GM20431 (cell line): Measurements from ENCODE around the gene ZSCAN12.

Experiments
- in situ Hi-C: fragments of 300-500 bp; cut with MseI, MboI; formaldehyde crosslinking; loops from one replicate; pipeline ENCODE4 v1.15.0; 2020; ENCODE audit warnings: low sequenced_read_pairs; ENCODE audit not compliant: unreplicated experiment

The ZSCAN12 gene

GRCh38 chr6:28400122-28400451 lies 540 bp upstream of the ZSCAN12 start:
- in situ Hi-C loops: no loop called here

- in situ Hi-C loops: no loop called here
Observed at GRCh38 chr6:28395918-28396317, 3.6 kb downstream of the ZSCAN12 start.

GRCh38 chr6:28393912-28394662 lies 5.5 kb downstream of the ZSCAN12 start:
- in situ Hi-C loops: no loop called here

DNA sequence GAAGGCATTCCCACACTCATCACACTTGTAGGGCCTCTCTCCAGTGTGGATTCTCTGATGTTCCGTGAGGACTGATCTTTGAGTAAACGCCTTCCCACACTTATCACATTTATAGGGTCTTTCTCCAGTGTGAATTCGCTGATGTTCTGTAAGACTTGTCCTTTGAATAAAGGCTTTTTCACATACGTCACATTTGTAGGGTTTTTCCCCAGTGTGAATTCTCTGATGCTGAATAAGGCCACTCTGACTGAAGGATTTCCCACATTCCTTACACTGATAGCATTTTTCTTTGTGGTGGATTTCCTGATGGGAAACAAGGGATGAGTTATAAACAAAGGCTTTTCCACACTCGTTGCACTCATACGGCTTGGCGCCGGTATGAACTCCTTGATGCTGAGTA lies 8.9 kb downstream of the ZSCAN12 start:
- in situ Hi-C loops: no loop called here

GRCh38 chr6:28384143-28384533 lies 15.4 kb downstream of the ZSCAN12 start:
- in situ Hi-C loops: no loop called here

DNA sequence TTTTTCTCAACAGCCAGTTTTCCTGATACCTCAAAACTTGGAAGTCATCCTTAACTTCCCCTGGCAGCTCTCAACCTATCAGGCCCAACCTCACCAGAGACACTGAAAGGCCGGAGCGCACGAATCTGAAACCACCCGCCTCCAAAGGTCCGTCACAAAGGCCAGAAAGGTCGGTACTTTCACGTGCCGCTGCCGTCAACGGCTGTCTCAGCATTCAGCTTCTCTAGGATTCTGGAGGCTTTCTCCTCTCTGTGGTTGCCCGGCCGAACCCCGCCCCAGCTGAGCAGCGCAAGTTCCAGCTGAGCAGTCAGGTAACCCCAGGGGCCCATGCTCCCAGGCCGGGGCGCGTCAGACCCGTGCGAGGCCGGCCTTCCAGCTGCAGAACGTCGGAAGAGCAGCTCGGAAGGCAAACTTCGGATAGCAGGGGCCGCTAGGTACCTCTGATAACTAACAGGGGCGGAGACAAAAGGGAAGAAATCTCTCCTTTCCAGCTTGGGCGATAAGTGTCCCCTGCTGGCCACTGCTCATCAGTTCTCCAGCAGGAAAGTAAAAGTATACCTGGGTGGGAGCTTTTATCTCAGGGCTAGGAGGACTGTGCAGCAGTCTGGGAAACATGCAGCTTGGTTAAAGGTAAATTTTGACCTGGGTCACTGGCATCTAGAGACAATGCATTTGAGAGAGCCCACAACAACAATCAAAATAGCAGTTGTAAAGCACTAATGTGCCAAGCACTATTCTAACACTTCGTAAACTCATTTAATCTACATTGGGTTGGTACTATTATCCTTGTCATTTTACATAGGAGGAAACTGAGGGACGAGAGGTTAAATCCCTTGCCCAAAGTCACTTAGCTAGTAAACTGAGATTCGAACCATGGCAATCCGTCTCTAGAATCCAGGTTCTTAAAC lies 16.1 kb downstream of the ZSCAN12 start:
- in situ Hi-C loops: no loop called here

GRCh38 chr6:28380381-28380780 lies 19.2 kb downstream of the ZSCAN12 start:
- in situ Hi-C loops: no loop called here

DNA sequence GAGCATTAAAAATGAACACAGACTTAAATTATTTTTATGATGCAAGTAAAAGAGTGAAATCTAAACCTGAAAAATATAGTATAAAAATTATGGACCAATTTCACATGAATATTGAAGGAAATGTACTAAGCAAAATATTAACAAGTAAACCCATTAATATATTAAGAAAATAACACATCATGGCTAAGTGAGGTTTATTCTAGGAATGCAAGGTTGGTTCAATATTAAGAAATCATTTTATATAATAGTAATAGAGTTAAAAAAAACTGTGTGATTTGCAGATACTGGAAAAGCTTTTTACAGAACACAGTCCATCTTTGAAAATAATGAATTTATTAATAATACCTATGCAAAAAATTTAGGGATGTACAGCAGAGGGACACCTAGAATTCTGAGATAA lies 20.9 kb downstream of the ZSCAN12 start:
- in situ Hi-C loops: no loop called here

- in situ Hi-C loops: no loop called here
Observed at GRCh38 chr6:28377879-28378278, 21.7 kb downstream of the ZSCAN12 start.

DNA sequence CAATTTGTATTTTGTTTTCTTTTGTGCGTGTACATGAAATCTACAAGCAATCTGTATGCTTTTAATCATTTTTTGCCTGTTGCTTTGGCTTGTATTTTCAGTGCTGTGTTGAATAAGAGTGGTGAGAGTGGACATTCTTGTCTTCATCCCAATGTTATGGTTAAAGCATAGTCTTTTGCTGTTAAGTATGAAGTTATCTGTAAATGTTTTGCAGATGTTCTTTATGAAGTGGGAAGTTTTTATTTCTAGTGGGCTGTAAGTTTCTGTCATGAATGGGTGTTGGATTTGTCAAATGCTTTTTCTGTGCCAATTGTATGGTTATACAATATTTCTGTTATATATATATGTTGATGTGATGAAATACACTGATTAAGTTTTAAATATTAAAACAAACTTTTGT lies 25.6 kb downstream of the ZSCAN12 start:
- in situ Hi-C loops: loop anchor here (25.0 kb wide), 1 partner anchor 237 kb away; the partner anchor contains the start of gene ZKSCAN8

- in situ Hi-C loops: loop anchor here (25.0 kb wide), 1 partner anchor 235 kb away; the partner anchor contains the start of gene ZKSCAN8
Observed at GRCh38 chr6:28371706-28372451, 27.7 kb downstream of the ZSCAN12 start.

- in situ Hi-C loops: loop anchor here (25.0 kb wide), 1 partner anchor 234 kb away; the partner anchor contains the start of gene ZKSCAN8
Observed at GRCh38 chr6:28371280-28371679, 28.3 kb downstream of the ZSCAN12 start.

DNA sequence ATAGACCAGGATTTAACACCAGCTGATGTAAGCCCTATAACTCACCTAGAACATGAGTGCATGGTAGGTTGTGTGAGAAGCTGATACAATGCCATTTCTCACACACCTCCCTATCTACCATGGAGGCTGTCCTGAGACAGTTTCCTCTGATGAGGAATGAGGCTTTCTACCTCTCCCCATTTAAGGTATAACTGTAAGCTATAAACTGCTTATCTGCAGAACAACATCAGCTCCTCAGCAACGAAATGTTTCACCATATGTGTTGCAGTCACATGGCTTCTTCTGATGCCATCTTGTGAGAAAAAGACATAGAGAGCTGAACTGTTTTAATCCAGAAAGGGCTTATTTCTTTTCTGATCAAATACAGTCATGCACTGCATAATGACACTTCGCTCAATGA lies 29.1 kb downstream of the ZSCAN12 start:
- in situ Hi-C loops: loop anchor here (25.0 kb wide), 1 partner anchor 233 kb away; the partner anchor contains the start of gene ZKSCAN8

DNA sequence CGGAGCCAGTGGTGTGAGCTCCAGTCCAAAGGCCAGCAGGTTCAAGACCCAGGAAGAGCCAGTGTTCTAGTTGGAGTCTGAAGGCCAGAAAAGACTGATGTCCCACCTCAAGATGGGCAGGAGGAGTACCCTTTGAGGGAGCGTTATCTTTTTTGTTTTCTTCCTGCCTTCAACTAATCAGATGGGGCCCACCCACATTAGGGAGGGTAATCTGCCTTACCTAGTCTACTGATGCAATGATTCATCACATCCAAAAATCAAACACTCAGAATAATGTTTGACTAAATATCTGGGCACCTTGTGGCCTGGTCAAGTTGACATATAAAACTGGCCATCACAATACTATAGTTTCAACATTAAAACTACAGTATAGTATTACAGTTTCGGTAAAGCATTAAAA lies 30.1 kb downstream of the ZSCAN12 start:
- in situ Hi-C loops: loop anchor here (25.0 kb wide), 1 partner anchor 232 kb away; the partner anchor contains the start of gene ZKSCAN8

- in situ Hi-C loops: loop anchor here (25.0 kb wide), 1 partner anchor 231 kb away; the partner anchor contains the start of gene ZKSCAN8
Observed at GRCh38 chr6:28368522-28368921, 31.0 kb downstream of the ZSCAN12 start.

DNA sequence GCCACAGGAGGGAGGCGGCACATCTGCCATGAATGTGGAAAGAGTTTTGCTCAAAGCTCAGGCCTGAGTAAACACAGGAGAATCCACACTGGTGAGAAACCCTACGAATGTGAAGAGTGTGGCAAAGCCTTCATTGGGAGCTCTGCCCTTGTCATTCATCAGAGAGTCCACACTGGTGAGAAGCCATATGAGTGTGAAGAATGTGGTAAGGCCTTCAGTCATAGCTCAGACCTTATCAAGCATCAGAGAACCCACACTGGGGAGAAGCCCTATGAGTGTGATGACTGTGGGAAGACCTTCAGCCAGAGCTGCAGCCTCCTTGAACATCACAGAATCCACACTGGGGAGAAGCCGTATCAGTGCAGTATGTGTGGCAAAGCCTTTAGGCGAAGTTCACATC lies 34.0 kb downstream of the ZSCAN12 start:
- in situ Hi-C loops: loop anchor here (25.0 kb wide), 1 partner anchor 228 kb away; the partner anchor contains the start of gene ZKSCAN8

- in situ Hi-C loops: loop anchor here (25.0 kb wide), 1 partner anchor 224 kb away; the partner anchor contains the start of gene ZKSCAN8
Observed at GRCh38 chr6:28360961-28361360, 38.6 kb downstream of the ZSCAN12 start.

DNA sequence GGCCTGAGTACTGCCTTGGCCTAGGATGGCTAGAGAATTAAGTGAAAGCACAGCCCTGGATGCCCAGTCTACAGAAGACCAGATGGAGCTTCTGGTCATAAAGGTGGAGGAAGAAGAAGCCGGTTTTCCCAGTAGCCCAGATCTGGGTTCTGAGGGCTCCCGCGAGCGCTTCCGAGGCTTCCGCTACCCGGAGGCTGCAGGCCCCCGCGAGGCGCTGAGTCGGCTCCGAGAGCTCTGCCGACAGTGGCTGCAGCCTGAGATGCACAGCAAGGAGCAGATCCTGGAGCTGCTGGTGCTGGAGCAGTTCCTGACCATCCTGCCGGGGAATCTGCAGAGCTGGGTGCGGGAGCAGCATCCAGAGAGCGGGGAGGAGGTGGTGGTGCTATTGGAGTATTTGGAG lies 40.0 kb downstream of the ZSCAN12 start:
- in situ Hi-C loops: loop anchor here (25.0 kb wide), 1 partner anchor 222 kb away; the partner anchor contains the start of gene ZKSCAN8

DNA sequence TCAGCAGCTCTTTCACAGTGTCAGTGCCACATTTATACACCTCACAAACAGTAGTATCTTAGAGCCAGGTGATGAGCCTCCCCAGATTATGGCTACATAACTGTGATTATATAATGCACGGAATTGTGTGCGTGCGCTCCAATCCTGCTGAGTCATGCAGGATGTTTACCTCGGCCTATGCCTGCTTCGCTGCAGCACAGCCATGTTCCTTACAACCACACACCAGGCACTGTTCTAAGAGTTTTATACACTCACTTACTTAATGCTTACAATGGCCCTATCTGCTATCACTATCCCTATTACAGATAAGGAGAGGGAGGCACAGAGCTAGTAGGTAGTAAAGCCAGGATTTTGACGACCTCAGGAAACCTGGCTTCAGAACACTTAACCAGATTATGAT lies 42.5 kb downstream of the ZSCAN12 start:
- in situ Hi-C loops: loop anchor here (25.0 kb wide), 1 partner anchor 220 kb away; the partner anchor contains the start of gene ZKSCAN8

DNA sequence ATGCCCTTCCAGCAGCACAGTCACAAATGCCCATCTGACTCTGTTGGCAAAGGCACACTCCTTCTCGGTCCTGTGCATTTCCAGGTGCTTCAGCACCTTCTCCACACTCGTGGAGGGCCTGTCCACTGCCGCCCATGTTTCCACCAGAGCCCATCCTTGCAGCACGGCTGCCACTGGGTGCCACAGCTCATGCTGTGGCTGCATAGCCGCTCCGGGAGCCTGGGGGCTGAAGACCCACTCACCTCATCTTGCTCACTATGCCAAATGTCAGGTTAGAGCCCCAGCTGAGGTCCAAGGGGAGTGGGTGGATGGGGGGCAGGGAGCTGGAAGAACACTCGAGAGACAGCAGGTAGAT lies 42.9 kb downstream of the ZSCAN12 start:
- in situ Hi-C loops: loop anchor here (25.0 kb wide), 1 partner anchor 219 kb away; the partner anchor contains the start of gene ZKSCAN8
